ENCODE measurements around the gene FAM217A. TPM values are rescaled to one million over a fixed set of nuclear protein-coding genes. Genes with fewer than 3 reads are reported as not detected.
"Not testable (repeated sequence)": the region's sequence is repeated elsewhere in the genome, so short reads cannot be mapped to it uniquely, and the experiment has no call there.

Gene FAM217A
- total RNA-seq, 1 donor from 2014 or later = not detected

- intact Hi-C loops (cut with DNase I) = no loop called here
- ATAC-seq (no peak), DNase-seq (no peak)
- Histone ChIP-seq H3K36me3 (no peaks in the 10 kb centered on the region), H3K4me3 (no peak overlapping the region), H3K27me3 (no peaks in the 10 kb centered on the region), H3K27ac (no peak overlapping the region), H3K9me3 (no peaks in the 10 kb centered on the region), H3K4me1 (no peaks in the 10 kb centered on the region)
- no peak for TF ChIP-seq CTCF (IDR thresholded peaks at IDR 0.05)
Observed at GRCh38 chr6:4093288-4093687, 14.4 kb upstream of the FAM217A start.

- H3K36me3 ChIP-seq = no peaks in the 10 kb centered on the region
- no peaks in the 10 kb centered on the region for H3K27me3 ChIP-seq
- H3K9me3 ChIP-seq = no peaks in the 10 kb centered on the region
- no peaks in the 10 kb centered on the region for H3K4me1 ChIP-seq
- DNase-seq (no peak), ATAC-seq (no peak)
- no peak overlapping the region for H3K4me3 ChIP-seq
- H3K27ac ChIP-seq = no peak overlapping the region
- no peak for TF ChIP-seq CTCF (IDR thresholded peaks at IDR 0.05)
- intact Hi-C loops (cut with DNase I) = no loop called here
Observed at GRCh38 chr6:4091941-4092340, 13.0 kb upstream of the FAM217A start.

GRCh38 chr6:4090043-4090442 is 11.1 kb upstream of the FAM217A start:
- H3K27me3 ChIP-seq; H3K4me3 ChIP-seq; ATAC-seq; H3K36me3 ChIP-seq; intact Hi-C loops (cut with DNase I); H3K4me1 ChIP-seq; DNase-seq; H3K9me3 ChIP-seq; H3K27ac ChIP-seq: not testable (repeated sequence)

- H3K27ac ChIP-seq = no peak overlapping the region
- H3K4me3 ChIP-seq = no peak overlapping the region
- intact Hi-C loops (cut with DNase I) = no loop called here
- no peaks in the 10 kb centered on the region for H3K27me3 ChIP-seq
- DNase-seq (no peak), ATAC-seq (no peak)
- no peaks in the 10 kb centered on the region for H3K9me3 ChIP-seq
- H3K4me1 ChIP-seq = no peaks in the 10 kb centered on the region
- TF ChIP-seq CTCF (IDR thresholded peaks at IDR 0.05) = no peak
- H3K36me3 ChIP-seq = no peaks in the 10 kb centered on the region
Observed at GRCh38 chr6:4088704-4089103, 9.8 kb upstream of the FAM217A start.

GRCh38 chr6:4085332-4085700 is 6.4 kb upstream of the FAM217A start:
- ATAC-seq (no peak), DNase-seq (no peak)
- no peaks in the 10 kb centered on the region for H3K4me1 ChIP-seq
- no peak for TF ChIP-seq CTCF (IDR thresholded peaks at IDR 0.05)
- H3K36me3 ChIP-seq = no peaks in the 10 kb centered on the region
- H3K27me3 ChIP-seq = no peaks in the 10 kb centered on the region
- H3K27ac ChIP-seq = no peak overlapping the region
- no peaks in the 10 kb centered on the region for H3K9me3 ChIP-seq
- H3K4me3 ChIP-seq = no peak overlapping the region
- intact Hi-C loops (cut with DNase I) = no loop called here

GRCh38 chr6:4084444-4085331 is 5.8 kb upstream of the FAM217A start:
- Histone ChIP-seq H3K27me3 (no peaks in the 10 kb centered on the region), H3K9me3 (no peaks in the 10 kb centered on the region), H3K27ac (no peak overlapping the region), H3K36me3 (no peaks in the 10 kb centered on the region), H3K4me1 (no peaks in the 10 kb centered on the region), H3K4me3 (no peak overlapping the region)
- ATAC-seq (no peak), DNase-seq (no peak)
- intact Hi-C loops (cut with DNase I) = no loop called here
- TF ChIP-seq CTCF (IDR thresholded peaks at IDR 0.05) = no peak

All from upper lobe of right lung (tissue), 1 donor.